Small intestine (tissue), 7 donors: ENCODE data around the gene CPED1. TPM values are rescaled to one million over a fixed set of nuclear protein-coding genes. Genes with fewer than 3 reads are reported as not detected.
"Not testable (repeated sequence)": the region's sequence is repeated elsewhere in the genome, so short reads cannot be mapped to it uniquely, and the experiment has no call there.

Experiments used
- DNase-seq, 2 donors: peaks; one replicate each; pipeline versions ENCODE4 v3.0.0 to v3.0.0-alpha.2; 2013
- FAIRE-seq: peaks from 2 replicates; lab custom pipeline; 2012; peaks lifted over from hg19 to GRCh38; lab: Jason Lieb, UNC
- H3K27ac ChIP-seq, 3 donors: one replicate each; pipeline ENCODE4 v1.5.1; 2013; ENCODE audit warnings: low read length in 2 of 3, mild to moderate bottlenecking in 2 of 3, control low read depth in 1 of 3, inconsistent platforms in 1 of 3, low read depth in 1 of 3, moderate library complexity in 1 of 3
- H3K27me3 ChIP-seq, 3 donors: one replicate each; pipeline ENCODE4 v1.6.1; 2013; ENCODE audit warnings: low read length in 3 of 3, inconsistent platforms in 1 of 3; ENCODE audit not compliant: control insufficient read depth in 3 of 3, insufficient read depth in 3 of 3
- H3K36me3 ChIP-seq, 3 donors: one replicate each; pipeline ENCODE4 v1.6.1; 2013; ENCODE audit warnings: low read length in 3 of 3, inconsistent platforms in 1 of 3, low read depth in 1 of 3, mild to moderate bottlenecking in 1 of 3, moderate library complexity in 1 of 3; ENCODE audit not compliant: control insufficient read depth in 3 of 3, insufficient read depth in 2 of 3
- H3K4me1 ChIP-seq, 3 donors: one replicate each; pipeline ENCODE4 v1.6.1; 2013; ENCODE audit warnings: low read length in 2 of 3, inconsistent platforms in 1 of 3, low read depth in 1 of 3, mild to moderate bottlenecking in 1 of 3, moderate library complexity in 1 of 3; ENCODE audit not compliant: control insufficient read depth in 3 of 3, insufficient read depth in 2 of 3
- H3K4me3 ChIP-seq, 3 donors: one replicate each; pipeline ENCODE4 v1.5.1; 2013; ENCODE audit warnings: low read length in 3 of 3, control low read depth in 1 of 3, inconsistent platforms in 1 of 3, low read depth in 1 of 3, mild to moderate bottlenecking in 1 of 3, moderate library complexity in 1 of 3
- H3K9me3 ChIP-seq, 2 donors: one replicate each; pipeline ENCODE4 v1.6.1; 2013; ENCODE audit warnings: low read depth in 1 of 2, low read length in 1 of 2; ENCODE audit not compliant: control insufficient read depth in 2 of 2, insufficient read depth in 1 of 2
- WGBS, 3 donors: extraction: QIAGEN DNeasy Blood & Tissue Kit; methylation state at CpG; one replicate each; pipeline ENCODE4 v1.1.7; 2013; 5-methylcytosine and 5-hydroxymethylcytosine counted together
- polyA plus RNA-seq, 4 donors: library from polyadenylated mRNA; stranded (reverse) in 3 of 4; unstranded in 1 of 4; fragments of 200-250 nt in 3 of 4; fragments of 120-200 nt in 1 of 4; gene quantifications; one replicate each; pipeline versions ENCODE4 v1.2.1 to v1.2.3, GENCODE V29; 2013
- donor health status: healthy with polysubstance abuse.
- donor health status: control.
- donor health status: control.
- donor health status: Bipolar disorder and iron deficiency.
- donor health status: healthy.

The CPED1 gene
- polyA plus RNA-seq, 4 donors, result 0.22 to 8.7 (median 1.9) TPM

GRCh38 chr7:121049028-121049791 lies 60.7 kb downstream of the CPED1 start:
- H3K27me3 ChIP-seq, result no peaks in the 10 kb centered on the region
- no peaks in the 10 kb centered on the region for H3K4me1 ChIP-seq
- no peaks in the 10 kb centered on the region for H3K9me3 ChIP-seq
- no peak overlapping the region for H3K4me3 ChIP-seq
- DNase-seq (no peak), FAIRE-seq (no peak)
- 22 to 45% (median 28%) methylated on average over 3 of the region's 3 CpGs for WGBS, 3 donors
- no peak overlapping the region for H3K27ac ChIP-seq
- H3K36me3 ChIP-seq, result no peaks in the 10 kb centered on the region

DNA sequence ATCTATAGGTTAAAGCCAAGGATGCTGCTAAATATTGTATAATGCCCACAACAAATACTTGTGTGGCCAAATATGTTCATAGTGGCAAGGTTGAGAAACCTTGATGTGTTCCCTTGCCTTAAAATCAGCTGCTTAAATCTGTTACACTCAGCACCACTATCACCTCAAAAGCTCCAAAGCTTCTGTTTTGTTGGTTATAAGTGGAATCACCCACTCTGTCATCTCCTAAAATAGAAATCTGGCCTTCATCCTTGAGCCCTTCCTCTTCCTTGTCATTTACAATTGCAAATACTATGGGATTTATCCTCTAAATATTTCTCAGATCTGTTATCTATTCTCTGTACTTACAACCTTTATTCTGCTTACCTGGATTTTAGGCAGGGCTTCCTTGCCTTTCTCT lies 61.4 kb downstream of the CPED1 start:
- no peak overlapping the region for H3K27ac ChIP-seq
- no peaks in the 10 kb centered on the region for H3K27me3 ChIP-seq
- DNase-seq (no peak), FAIRE-seq (no peak)
- H3K4me3 ChIP-seq, result no peak overlapping the region
- no peaks in the 10 kb centered on the region for H3K9me3 ChIP-seq
- no peaks in the 10 kb centered on the region for H3K36me3 ChIP-seq
- no peaks in the 10 kb centered on the region for H3K4me1 ChIP-seq

- no peak for FAIRE-seq
- Histone ChIP-seq H3K4me3 (no peak overlapping the region), H3K36me3 (no peaks in the 10 kb centered on the region), H3K27me3 (no peaks in the 10 kb centered on the region), H3K4me1 (no peaks in the 10 kb centered on the region), H3K9me3 (no peaks in the 10 kb centered on the region), H3K27ac (no peak overlapping the region)
- DNase-seq, result no peak
- WGBS, 3 donors, result 71 to 90% (median 83%) methylated on average over 1 of the region's 1 CpG
These were observed 64.7 kb downstream of the CPED1 start for GRCh38 chr7:121053219-121053618.

DNA sequence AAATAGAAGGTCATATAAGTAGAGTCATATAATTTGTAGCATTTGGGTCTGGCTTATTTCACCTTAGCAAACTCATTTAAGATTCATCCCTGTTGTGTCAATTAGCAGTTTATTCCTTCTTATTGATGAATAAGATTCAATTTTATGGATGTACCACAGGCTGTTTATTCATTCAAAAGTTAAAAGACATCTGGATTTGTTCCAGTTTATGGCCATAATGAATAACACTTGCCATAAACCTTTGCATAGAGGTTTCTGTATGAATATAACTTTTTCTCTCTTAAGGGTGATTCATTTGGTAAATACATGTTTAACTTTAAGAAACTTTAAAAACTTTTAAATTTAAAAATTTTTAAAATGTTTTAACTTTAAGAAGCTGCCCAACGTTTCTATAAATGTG lies 66.4 kb downstream of the CPED1 start:
- FAIRE-seq (no peak), DNase-seq (no peak)
- WGBS, 3 donors, result 52 to 61% (median 57%) methylated on average over 1 of the region's 1 CpG
- Histone ChIP-seq H3K9me3 (no peaks in the 10 kb centered on the region), H3K27me3 (no peaks in the 10 kb centered on the region), H3K4me1 (no peaks in the 10 kb centered on the region), H3K4me3 (no peak overlapping the region), H3K27ac (no peak overlapping the region), H3K36me3 (no peaks in the 10 kb centered on the region)

DNA sequence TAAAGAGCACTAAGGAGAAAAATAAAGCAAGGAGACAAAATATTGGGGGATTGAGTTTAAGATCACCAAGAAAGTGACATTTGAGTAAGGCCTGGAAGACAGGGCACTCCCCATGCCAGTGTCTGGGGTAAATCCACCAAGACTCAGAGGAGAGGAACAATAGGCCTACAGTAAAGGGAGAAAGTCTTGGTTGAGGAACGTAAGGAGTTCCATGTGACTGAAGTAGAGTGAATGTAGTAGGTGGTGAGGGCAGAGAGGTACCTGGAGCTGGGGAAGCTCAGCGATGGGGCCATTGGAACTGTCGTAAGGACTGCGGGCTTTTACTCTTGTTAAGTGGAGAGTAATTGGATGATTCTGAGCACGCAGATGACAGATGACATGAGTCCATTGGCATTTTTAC lies 69.4 kb downstream of the CPED1 start:
- Histone ChIP-seq H3K27me3 (peaks cover 0 to 1% (median 0%) of the 10 kb centered on the region in 3 donors), H3K4me3 (no peak overlapping the region), H3K27ac (no peak overlapping the region), H3K4me1 (no peaks in the 10 kb centered on the region), H3K9me3 (no peaks in the 10 kb centered on the region), H3K36me3 (no peaks in the 10 kb centered on the region)
- 93 to 94% (median 94%) methylated on average over 5 of the region's 5 CpGs for WGBS, 3 donors
- FAIRE-seq (no peak), DNase-seq (no peak)

GRCh38 chr7:121058975-121059374 lies 70.5 kb downstream of the CPED1 start:
- DNase-seq (no peak), FAIRE-seq (no peak)
- 88 to 93% (median 90%) methylated on average over 2 of the region's 2 CpGs for WGBS, 3 donors
- H3K27me3 ChIP-seq, result peaks cover 0 to 3% (median 0%) of the 10 kb centered on the region in 3 donors
- H3K4me1 ChIP-seq, result no peaks in the 10 kb centered on the region
- H3K27ac ChIP-seq, result no peak overlapping the region
- H3K4me3 ChIP-seq, result no peak overlapping the region
- H3K36me3 ChIP-seq, result no peaks in the 10 kb centered on the region
- H3K9me3 ChIP-seq, result no peaks in the 10 kb centered on the region

DNA sequence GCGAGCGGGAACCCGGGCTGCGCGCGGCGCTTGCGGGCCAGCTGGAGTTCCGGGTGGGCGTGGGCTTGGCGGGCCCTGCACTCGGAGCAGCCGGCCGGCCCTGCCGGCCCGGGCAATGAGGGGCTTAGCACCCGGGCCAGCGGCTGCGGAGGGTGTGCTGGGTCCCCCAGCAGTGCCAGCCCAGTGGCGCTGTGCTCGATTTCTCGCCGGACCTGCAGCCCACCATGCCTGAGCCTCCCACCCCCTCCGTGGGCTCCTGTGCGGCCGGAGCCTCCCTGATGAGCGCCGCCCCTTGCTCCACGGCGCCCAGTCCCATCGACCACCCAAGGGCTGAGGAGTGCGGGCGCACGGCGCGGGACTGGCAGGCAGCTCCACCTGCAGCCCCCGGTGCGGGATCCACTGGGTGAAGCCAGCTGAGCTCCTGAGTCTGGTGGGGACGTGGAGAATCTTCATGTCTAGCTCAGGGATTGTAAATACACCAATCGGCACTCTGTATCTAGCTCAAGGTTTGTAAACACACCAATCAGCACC lies 71.5 kb downstream of the CPED1 start:
- not testable (repeated sequence) for FAIRE-seq, H3K27me3 ChIP-seq, H3K4me1 ChIP-seq, H3K9me3 ChIP-seq, H3K27ac ChIP-seq, H3K36me3 ChIP-seq, H3K4me3 ChIP-seq, DNase-seq
- WGBS, 3 donors, result 94 to 97% (median 96%) methylated on average over 21 to 40 of the region's 40 CpGs

DNA sequence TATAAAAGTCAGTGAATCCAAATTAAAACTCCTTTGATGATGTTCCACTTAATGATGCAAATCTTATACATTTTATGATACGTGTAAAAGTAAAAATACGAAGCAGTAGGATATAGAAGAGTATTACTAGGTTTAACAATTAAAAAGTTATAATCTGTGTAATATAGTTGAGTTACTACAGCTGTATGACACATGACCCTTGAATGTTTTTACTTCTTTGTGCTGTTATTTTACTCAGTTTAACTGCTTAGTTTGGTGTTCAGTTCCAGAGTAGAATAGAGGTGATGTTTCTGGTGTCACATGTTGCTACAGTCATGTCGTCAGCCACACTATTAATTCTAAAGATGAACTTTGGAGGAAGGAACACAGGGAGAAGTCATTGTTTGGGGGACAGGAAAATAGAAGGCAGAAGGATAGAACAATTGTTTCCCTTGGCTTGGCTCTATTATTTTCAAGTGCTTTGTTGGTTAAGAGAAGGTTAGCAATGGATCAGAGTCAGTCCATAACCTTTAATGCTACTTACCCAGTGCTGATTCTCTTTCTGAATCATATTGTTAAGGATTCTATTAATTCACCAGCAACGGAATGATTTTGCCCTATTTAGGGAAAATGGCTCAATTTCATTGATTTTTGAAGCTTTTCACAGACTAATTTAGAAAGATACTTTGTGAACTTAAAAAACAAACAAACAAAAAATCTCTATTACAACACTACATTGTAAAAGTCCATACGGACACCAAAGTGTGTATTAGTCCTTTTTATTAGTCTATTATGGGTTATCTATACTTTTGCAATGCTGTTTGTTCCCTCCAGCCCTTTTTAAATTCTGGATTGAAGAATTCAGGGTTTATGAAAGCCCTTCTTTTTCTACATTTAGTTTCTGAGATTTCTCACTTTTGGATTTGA lies 73.4 kb downstream of the CPED1 start:
- no peak overlapping the region for H3K27ac ChIP-seq
- no peaks in the 10 kb centered on the region for H3K36me3 ChIP-seq
- DNase-seq (no peak), FAIRE-seq (no peak)
- no peak overlapping the region for H3K4me3 ChIP-seq
- no peaks in the 10 kb centered on the region for H3K4me1 ChIP-seq
- WGBS, 3 donors, result 74 to 82% (median 78%) methylated on average over 5 of the region's 5 CpGs
- no peaks in the 10 kb centered on the region for H3K9me3 ChIP-seq
- H3K27me3 ChIP-seq, result peaks cover 0 to 3% (median 0%) of the 10 kb centered on the region in 3 donors
